ENCODE measurements around the gene FGF21.
"Not testable (repeated sequence)": the region's sequence is repeated elsewhere in the genome, so short reads cannot be mapped to it uniquely, and the experiment has no call there.

FGF21 gene, protein sequence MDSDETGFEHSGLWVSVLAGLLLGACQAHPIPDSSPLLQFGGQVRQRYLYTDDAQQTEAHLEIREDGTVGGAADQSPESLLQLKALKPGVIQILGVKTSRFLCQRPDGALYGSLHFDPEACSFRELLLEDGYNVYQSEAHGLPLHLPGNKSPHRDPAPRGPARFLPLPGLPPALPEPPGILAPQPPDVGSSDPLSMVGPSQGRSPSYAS

GRCh38 chr19:48755084-48755641, at the start of gene FGF21:
Gene FGF21, plus strand, starts transcription at chr19:48755524. Its CDS starts 713 bp downstream, at chr19:48756237.
- no peak for DNase-seq

GRCh38 chr19:48708471-48708870, 46.9 kb upstream of the FGF21 start:
- DNase-seq: no peak

- DNase-seq: no peak
These were observed 44.1 kb upstream of the FGF21 start for GRCh38 chr19:48711106-48711662.

DNA sequence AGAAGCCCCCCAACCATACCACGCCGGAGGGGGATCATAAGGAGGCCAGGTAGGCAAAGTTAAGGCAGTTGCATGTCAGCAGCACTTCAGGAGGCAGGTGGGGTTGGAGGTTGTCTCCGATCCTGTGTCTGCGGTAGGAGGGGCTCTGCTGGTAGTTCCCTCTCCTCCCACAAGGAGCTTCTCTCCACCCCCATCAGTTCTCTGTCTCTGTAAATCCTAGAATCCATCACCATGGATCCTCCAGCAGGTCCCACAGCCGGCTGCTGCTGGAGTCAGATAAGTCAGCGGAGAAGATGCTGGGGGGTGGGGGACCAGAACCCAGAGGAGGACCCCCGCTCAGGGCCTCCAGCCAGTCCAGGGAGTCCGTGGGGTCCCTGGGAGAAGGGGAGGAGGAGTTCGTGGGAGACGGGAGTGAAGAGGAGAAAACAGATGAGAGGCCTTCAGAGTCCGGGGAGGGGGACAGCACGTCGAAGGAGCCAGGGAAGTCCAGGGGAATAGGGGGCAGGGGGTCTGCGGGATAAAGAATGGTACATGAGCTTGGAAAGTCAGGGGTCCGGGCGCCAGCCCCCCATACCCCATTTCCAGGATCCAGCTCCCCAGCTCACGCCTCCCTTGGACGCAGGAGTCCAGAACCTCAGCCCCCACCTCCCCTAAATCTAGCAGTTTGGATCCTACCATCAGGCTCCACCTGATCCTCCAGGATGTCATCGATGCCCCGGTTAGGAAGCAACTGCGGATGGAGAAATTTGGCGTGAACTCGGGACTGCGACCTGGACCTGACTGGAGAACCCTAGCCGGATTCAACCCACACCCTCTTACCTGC, 42.1 kb upstream of the FGF21 start:
- no peak for DNase-seq

- peak; percentile 99 for DNase-seq
These were observed 41.2 kb upstream of the FGF21 start for GRCh38 chr19:48713864-48714755.

GRCh38 chr19:48714759-48715675, 40.3 kb upstream of the FGF21 start:
- DNase-seq: no peak

DNA sequence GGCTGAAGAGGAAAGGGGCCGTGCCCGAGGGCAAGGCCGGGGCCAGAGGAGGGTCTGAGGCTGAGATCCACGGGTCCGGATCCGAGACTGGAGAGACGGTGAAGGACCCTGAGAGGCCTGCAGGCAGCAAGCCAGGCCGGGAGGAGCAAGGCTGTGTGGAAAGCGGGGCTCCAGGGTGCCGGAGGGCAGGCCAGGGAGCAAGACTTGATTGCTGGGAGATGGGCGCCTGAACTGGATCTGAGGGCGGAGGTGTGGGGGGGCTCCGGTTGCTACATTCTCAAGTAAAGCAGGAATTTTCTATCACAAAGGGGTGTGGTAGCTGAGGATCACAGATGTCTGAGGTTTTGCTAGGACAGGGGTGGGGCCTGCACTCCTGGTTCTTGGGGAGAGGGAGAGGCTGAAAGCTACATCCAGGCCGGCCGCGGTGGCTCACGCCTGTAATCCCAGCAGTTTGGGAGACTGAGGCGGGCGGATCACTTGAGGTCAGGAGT, 39.6 kb upstream of the FGF21 start:
- no peak for DNase-seq

GRCh38 chr19:48716562-48717291, 38.6 kb upstream of the FGF21 start:
- DNase-seq: no peak

DNA sequence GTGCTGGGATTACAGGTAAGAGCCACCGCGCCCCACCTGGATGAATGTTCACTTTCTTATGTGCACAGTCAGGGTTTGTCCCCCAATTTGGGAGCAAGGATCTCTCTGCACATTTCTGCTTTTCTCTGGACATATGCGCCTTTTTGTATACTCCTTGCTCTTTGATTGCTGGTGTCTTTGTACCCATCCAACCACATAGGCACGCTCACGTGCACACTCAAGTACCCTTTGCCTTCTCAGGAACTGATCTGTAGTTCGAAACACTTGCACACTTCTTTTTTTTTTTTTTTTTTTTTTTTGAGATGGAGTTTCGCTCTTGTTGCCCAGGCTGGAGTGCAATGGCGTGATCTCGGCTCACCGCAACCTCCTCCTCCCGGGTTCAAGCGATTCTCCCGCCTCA, 37.2 kb upstream of the FGF21 start:
- not testable (repeated sequence) for DNase-seq

DNA sequence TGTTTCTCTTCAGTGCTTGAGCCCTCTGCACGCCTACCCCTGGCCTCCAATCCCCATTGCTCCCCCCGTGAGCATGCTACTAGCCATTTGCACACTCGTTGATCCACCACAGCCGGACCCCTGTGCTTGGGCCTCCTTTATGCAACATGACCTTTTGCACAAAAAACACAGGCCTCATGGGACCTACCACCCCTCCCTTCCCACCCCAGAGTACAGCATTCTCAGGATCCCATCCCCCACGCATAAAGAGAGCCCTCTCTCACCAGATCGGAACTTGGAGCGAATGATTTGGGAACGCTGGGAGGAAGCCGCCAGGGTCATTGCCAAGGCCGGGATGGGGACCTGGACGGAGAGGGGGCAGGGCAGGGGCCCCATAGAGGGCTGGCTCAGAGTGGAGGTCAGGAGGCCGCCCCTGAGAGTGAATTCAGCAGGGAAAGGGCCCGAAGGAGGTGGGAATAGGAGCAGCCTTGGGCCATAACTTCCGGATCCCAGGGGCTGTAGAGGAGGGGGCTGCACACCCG, 36.6 kb upstream of the FGF21 start:
- DNase-seq: no peak

DNA sequence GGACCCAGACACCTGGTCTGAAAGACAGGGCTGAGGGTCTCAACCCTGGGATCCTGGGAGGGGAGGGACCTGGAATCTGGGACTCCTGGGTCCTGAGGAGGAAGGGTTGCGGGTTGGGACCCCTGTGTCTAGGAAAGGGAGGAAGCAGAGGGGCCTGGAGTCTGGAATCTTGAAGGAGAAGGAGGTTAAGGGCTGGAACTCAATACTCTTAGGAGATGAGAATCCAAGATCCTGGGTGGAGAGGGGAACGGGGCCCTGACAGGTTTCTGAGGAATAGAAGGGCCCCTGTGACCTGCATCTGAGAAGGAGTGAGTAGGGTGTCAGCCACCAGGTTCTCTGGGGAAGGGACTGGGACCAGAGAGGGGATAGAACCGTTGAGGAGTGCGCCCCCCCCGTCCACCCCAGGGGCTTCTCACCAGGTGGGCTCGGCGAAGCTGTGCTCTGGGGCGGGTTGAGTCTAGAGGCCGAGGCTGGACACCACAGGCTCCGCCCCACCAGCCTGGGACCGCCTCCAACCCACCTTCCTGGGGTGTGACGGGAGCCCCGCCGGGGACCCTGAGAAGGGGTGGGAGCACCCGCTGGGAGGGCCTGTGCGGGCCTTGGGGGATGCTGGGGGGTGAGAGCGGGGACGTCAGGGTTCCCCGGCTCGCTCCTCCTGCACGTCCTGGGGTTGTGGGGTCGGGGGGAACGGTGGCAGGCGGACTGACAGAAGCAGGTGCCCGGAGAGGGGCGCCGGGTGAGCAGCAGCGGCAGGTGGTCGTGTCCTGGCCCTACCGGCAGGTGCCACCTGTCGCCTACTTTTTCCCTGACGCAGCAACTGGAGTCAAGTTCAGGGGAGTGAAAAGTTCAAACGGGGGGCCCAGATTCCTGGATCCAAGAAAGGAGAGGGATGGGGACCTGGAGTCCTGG, 35.8 kb upstream of the FGF21 start, which contains the start of gene MAMSTR:
Gene MAMSTR (minus strand): TSS at position 463 of the 909 bp plus-strand sequence. CDS start 694 bp downstream, outside the sequence.
- no peak for DNase-seq

DNA sequence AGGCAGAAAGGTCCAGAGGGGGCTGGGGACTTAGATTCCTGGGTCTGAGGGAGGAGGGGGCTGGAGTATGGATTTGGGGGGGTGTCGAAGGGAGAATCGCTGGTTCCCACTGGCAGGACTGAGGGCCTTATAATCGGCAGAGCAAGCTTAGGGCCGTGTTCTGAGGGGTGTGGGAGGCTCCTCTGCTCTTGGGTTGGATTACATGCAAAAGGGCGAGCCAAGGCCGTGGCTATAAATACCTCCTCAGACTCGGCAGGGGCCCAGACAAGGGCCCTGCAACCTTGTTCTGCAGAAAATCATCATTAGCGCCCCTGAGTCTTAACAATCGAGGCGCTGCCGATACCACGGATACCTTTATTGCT, 35.1 kb upstream of the FGF21 start:
- DNase-seq: no peak

DNA sequence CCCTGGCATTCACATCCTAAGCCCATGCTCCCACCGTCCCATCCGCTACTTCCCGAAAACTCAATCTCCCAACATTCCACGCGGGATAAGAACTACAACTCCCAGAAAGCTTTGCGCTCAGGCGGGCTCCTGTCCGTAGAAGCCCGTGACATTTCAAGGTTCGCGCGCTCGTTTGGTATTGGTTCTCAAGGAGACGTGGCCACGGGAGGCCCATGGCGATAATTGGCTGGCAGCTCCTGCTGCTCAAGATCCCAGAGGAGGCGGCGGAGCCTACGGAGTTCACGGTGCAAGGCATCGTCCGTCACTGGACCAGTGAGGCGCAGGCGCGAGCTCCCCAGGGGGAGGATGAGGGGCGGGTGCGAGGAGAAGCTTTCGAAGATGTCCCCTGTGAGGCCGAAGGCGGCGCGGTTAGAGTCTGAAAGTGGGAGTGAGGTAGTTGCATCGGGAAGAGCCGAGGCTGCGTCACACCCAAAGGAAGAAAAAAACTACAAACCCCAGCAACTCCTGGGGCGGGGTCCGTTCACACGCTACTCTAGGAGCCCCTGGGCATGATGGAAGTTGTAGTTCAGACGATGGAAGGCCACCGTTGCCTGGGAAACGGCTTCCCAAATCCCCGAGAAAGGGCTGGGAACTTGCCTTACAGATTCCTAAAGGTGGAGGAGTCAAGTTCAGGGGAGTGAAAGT, 34.6 kb upstream of the FGF21 start:
- DNase-seq: peak; percentile 95

DNA sequence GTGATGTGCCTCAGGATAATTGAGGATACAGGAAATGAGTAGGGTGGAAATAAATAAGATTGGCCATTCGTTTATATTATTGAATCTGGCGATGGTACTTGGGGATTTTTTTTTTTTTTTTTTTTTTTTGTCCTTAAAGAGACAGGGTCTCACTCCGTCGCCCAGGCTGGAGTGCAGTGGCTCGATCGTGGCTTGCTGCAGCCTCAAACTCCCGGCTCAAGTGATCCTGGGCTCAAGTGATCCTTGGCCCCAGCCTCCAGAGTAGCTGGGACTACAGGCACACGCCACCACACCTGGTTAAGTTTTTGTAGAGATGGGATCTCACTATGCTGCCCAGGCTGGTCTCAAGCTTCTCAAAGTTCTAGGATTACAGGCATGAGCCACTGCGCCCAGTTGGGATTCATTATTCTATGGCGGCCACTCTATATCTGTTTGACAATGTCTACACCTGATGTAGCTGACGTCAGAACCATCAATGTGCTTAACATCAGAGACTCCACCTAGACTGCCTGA, 33.1 kb upstream of the FGF21 start:
- DNase-seq: no peak

DNA sequence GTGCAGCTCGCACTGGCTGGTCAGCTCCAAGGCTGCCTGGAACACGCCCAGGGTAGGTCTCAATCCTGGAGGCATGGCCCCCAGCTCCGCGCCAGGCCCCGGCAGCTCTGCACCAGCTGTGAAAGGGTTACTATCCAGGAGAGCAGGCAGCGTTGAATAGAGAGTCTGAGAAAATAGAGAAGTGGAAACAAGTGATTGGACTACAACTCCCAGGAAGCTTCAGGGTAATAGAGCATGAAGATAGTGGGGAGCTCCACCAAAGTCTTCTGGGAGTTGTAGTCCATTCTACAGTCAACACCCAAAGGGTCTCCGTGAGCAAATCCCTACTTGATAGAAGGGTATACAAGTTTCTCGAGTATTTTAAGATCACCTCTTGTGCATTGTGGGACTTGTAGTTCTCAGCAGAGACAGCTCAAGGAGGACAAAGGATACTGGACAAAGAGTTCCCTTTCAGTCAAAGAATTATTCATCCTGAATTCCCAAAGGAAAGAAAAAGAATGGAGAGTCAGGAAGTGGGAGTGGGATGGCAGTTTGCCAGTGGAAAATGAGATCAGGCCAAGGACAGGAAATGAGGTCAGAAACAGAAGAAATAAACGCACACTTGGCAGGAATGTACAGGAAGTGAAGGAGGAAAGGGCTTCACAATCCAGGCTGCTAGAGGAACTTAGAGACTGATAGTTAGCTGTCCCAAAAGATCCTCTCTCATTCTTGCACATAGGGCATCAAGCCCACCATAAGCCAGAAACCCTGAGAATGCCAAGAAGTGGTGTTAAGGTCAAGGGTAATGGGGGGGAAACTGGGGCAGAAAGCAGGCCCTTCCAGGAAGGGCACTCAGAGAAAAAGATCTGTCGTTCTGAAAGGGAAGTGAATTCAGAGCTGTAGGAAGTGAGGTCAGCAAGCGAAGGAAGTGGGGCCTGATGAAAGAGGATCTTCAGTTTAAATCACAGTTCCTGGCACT, 30.2 kb upstream of the FGF21 start:
- DNase-seq: no peak

GRCh38 chr19:48726556-48726955, 28.8 kb upstream of the FGF21 start:
- DNase-seq: no peak

Measured in stimulated activated CD4-positive, alpha-beta T cell treated with anti-CD3 and anti-CD28 coated beads, Interleukin-1b, Interleukin-23, amount 100 ng/mL, for 48 hours (primary cell).